ENCODE results near the gene ROBO2. TPM values are rescaled to one million over a fixed set of nuclear protein-coding genes. Genes with fewer than 3 reads are reported as not detected.
A peak's percentile ranks its signal among the peaks of the same experiment; 100 is the strongest.

The ROBO2 gene
- total and polyA plus RNA-seq, 2 experiments from 2014 or later: 1.5 to 7.8 TPM

GRCh38 chr3:77373619-77374018, 333.7 kb downstream of the ROBO2 start:
- Histone ChIP-seq H3K79me2 (replicated peaks; ENCODE audit: insufficient read depth) (no peaks in the 10 kb centered on the region), H2AFZ (no peak overlapping the region), H3K4me2 (no peak overlapping the region), H3K4me3 (no peak overlapping the region), H4K20me1 (replicated peaks; ENCODE audit: insufficient read depth) (no peaks in the 10 kb centered on the region), H3K27me3 (ENCODE audit: insufficient read depth) (no peaks in the 10 kb centered on the region), H3F3A (replicated peaks; ENCODE audit: low read depth) (no peaks in the 10 kb centered on the region), H3K9me2 (ENCODE audit: insufficient read depth) (no peaks in the 10 kb centered on the region), H3K27ac (ENCODE audit: low read depth) (no peak overlapping the region), H3K36me3 (ENCODE audit: insufficient read depth) (no peaks in the 10 kb centered on the region), H3K4me1 (ENCODE audit: insufficient read depth) (no peaks in the 10 kb centered on the region)
- Mint-ChIP-seq H3K4me3 (no peak overlapping the region), H3K27me3 (ENCODE audit: insufficient read depth, low read depth, poor library complexity) (peaks cover 2% of the 10 kb centered on the region), H3K4me1 (no peaks in the 10 kb centered on the region), H3K9me3 (no peaks in the 10 kb centered on the region), H3K36me3 (ENCODE audit: low read depth) (no peaks in the 10 kb centered on the region), H3K27ac (no peak overlapping the region)
- peak; percentile 24 for DNase-seq (ENCODE audit: low spot score)
- ATAC-seq: peak; percentile 58
- TF ChIP-seq STAT1 (IDR thresholded peaks at IDR 0.05; ENCODE audit: unreplicated experiment) (no peak), CREB1 (CRISPR knock-in tag; IDR thresholded peaks at IDR 0.05; ENCODE audit: low read depth) (no peak), CTCF (conservative IDR thresholded peaks at IDR 0.05; ENCODE audit: low read depth in 2 of 2) (no peak), EZH2phosphoT487 (IDR thresholded peaks at IDR 0.05; ENCODE audit: unreplicated experiment) (no peak), ETS1 (IDR thresholded peaks at IDR 0.05) (no peak), ZNF462 (CRISPR knock-in tag; IDR thresholded peaks at IDR 0.05) (no peak), ZNF114 (CRISPR knock-in tag; IDR thresholded peaks at IDR 0.05) (no peak), POLR2AphosphoS5 (IDR thresholded peaks at IDR 0.05; ENCODE audit: low read depth) (no peak), EZH2 (IDR thresholded peaks at IDR 0.05; ENCODE audit: low read depth, unreplicated experiment) (no peak), REST (IDR thresholded peaks at IDR 0.05; ENCODE audit: unreplicated experiment) (no peak), JUNB (IDR thresholded peaks at IDR 0.05; ENCODE audit: unreplicated experiment) (no peak), ZNF331 (CRISPR knock-in tag; IDR thresholded peaks at IDR 0.05; ENCODE audit: low read depth) (no peak), NANOG (IDR thresholded peaks at IDR 0.05; ENCODE audit: borderline replicate concordance) (no peak)
